Sigmoid colon (tissue), 7 donors: ENCODE results near the gene BBS12. TPM values are rescaled to one million over a fixed set of nuclear protein-coding genes. Genes with fewer than 3 reads are reported as not detected.

ENCODE experiments used
- DNase-seq: peaks from one replicate; pipeline ENCODE4 v3.0.0-alpha.2; 2019
- H3K27ac ChIP-seq, 4 donors: fragments of 200-600 bp; sonication (generic); one replicate each; pipeline ENCODE4 v1.5.1; 2016 to 2019; ENCODE audit warnings: mild to moderate bottlenecking in 1 of 4
- H3K27me3 ChIP-seq, 3 donors: fragments of 200-600 bp; sonication (generic); one replicate each; pipeline ENCODE4 v1.5.1; 2019; ENCODE audit warnings: mild to moderate bottlenecking in 1 of 3
- H3K36me3 ChIP-seq, 4 donors: fragments of 200-600 bp; sonication (generic); one replicate each; pipeline ENCODE4 v1.5.1; 2016 to 2019
- H3K4me1 ChIP-seq, 4 donors: fragments of 200-600 bp; sonication (generic); one replicate each; pipeline ENCODE4 v1.5.1; 2017 to 2019
- H3K4me3 ChIP-seq, 4 donors: fragments of 200-600 bp; sonication (generic); one replicate each; pipeline ENCODE4 v1.5.1; 2017 to 2019; ENCODE audit warnings: mild to moderate bottlenecking in 2 of 4, moderate library complexity in 1 of 4
- H3K9me3 ChIP-seq, 4 donors: fragments of 200-600 bp in 3 of 4; sonication (generic) in 3 of 4; one replicate each; pipeline versions ENCODE4 v1.5.1 to v1.6.1; 2013 to 2019
- CTCF ChIP-seq, 4 experiments: fragments of 450-650 bp in 3 of 4; fragments of 200-600 bp in 1 of 4; IDR thresholded peaks; one replicate each; pipeline ENCODE4 v1.5.1; 2016 to 2019; ENCODE audit warnings: antibody characterized with exemption in 4 of 4, mild to moderate bottlenecking in 3 of 4, moderate library complexity in 2 of 4
- EP300 ChIP-seq, 4 donors: sonication (generic); formaldehyde crosslinking; IDR thresholded peaks; one replicate each; pipeline ENCODE4 v1.6.1; 2017; ENCODE audit warnings: antibody characterized with exemption in 4 of 4
- POLR2A ChIP-seq, 2 donors: fragments of 450-650 bp; IDR thresholded peaks; one replicate each; pipeline ENCODE4 v1.6.1; 2016; ENCODE audit warnings: antibody characterized with exemption in 2 of 2, mild to moderate bottlenecking in 2 of 2, moderate library complexity in 2 of 2
- POLR2AphosphoS5 ChIP-seq, 4 donors: sonication (generic); formaldehyde crosslinking; IDR thresholded peaks; one replicate each; pipeline ENCODE4 v1.6.1; 2017; ENCODE audit warnings: antibody characterized with exemption in 4 of 4
- WGBS, 2 donors: extraction: QIAGEN DNeasy Blood & Tissue Kit; methylation state at CpG; one replicate each; pipeline ENCODE4 v1.1.7; 2013; 5-methylcytosine and 5-hydroxymethylcytosine counted together
- intact Hi-C: fragments of 100-400 bp; cut with DNase I; formaldehyde crosslinking; loops from one replicate; pipeline ENCODE4 v1.15.1; 2023
- polyA plus RNA-seq, 3 donors: library from polyadenylated mRNA; stranded (reverse); fragments of 200-250 nt; gene quantifications; one replicate each; pipeline ENCODE4 v1.2.3, GENCODE V29; 2013
- total RNA-seq, 4 donors: library from RNA; depleted of rRNA; stranded (reverse); fragments of >200 nt; gene quantifications; one replicate each; pipeline ENCODE4 v1.1.0, GENCODE V29; 2016
- donor health status: healthy with polysubstance abuse.
- donor health status: Bipolar disorder and iron deficiency.
- donor health status: healthy.

BBS12 gene
- total and polyA plus RNA-seq, 7 donors: 1.8 to 5.1 (median 3.4) TPM

- Histone ChIP-seq H3K36me3 (no peaks in the 10 kb centered on the region), H3K27me3 (no peaks in the 10 kb centered on the region), H3K9me3 (no peaks in the 10 kb centered on the region), H3K27ac (no peak overlapping the region), H3K4me1 (peaks cover 0 to 16% (median 10%) of the 10 kb centered on the region in 4 donors), H3K4me3 (no peak overlapping the region)
- no peak for DNase-seq
- TF ChIP-seq EP300 (IDR thresholded peaks at IDR 0.05) (no peak), POLR2A (IDR thresholded peaks at IDR 0.05) (no peak), POLR2AphosphoS5 (IDR thresholded peaks at IDR 0.05) (no peak), CTCF (IDR thresholded peaks at IDR 0.05) (no peak)
- intact Hi-C loops: no loop called here
Observed at GRCh38 chr4:122689972-122690371, 42.5 kb upstream of the BBS12 start.

GRCh38 chr4:122691988-122692387 lies 40.5 kb upstream of the BBS12 start:
- Histone ChIP-seq H3K36me3 (no peaks in the 10 kb centered on the region), H3K27me3 (no peaks in the 10 kb centered on the region), H3K27ac (no peak overlapping the region), H3K4me3 (no peak overlapping the region), H3K4me1 (peaks cover 0 to 16% (median 10%) of the 10 kb centered on the region in 4 donors), H3K9me3 (no peaks in the 10 kb centered on the region)
- intact Hi-C loops: no loop called here
- 79 to 91% methylated on average over 4 of the region's 4 CpGs for WGBS, 2 donors
- no peak for DNase-seq
- TF ChIP-seq CTCF (IDR thresholded peaks at IDR 0.05): no peak
- no peak for TF ChIP-seq POLR2A (IDR thresholded peaks at IDR 0.05)
- no peak for TF ChIP-seq POLR2AphosphoS5 (IDR thresholded peaks at IDR 0.05)
- TF ChIP-seq EP300 (IDR thresholded peaks at IDR 0.05): no peak

- no peak overlapping the region for H3K27ac ChIP-seq
- TF ChIP-seq CTCF (IDR thresholded peaks at IDR 0.05) (no peak), POLR2AphosphoS5 (IDR thresholded peaks at IDR 0.05) (no peak), POLR2A (IDR thresholded peaks at IDR 0.05) (no peak), EP300 (IDR thresholded peaks at IDR 0.05) (no peak)
- H3K36me3 ChIP-seq: no peaks in the 10 kb centered on the region
- WGBS, 2 donors: 64 to 72% methylated on average over 3 of the region's 3 CpGs
- intact Hi-C loops: no loop called here
- peaks cover 0 to 11% (median 5%) of the 10 kb centered on the region in 4 donors for H3K4me1 ChIP-seq
- no peak for DNase-seq
- H3K9me3 ChIP-seq: no peaks in the 10 kb centered on the region
- no peaks in the 10 kb centered on the region for H3K27me3 ChIP-seq
- no peak overlapping the region for H3K4me3 ChIP-seq
Observed at GRCh38 chr4:122692641-122693520, 39.6 kb upstream of the BBS12 start.

GRCh38 chr4:122695226-122695625 lies 37.3 kb upstream of the BBS12 start:
- H3K9me3 ChIP-seq: no peaks in the 10 kb centered on the region
- H3K36me3 ChIP-seq: no peaks in the 10 kb centered on the region
- H3K4me1 ChIP-seq: no peaks in the 10 kb centered on the region
- intact Hi-C loops: no loop called here
- WGBS, 2 donors: 80 to 82% methylated on average over 2 of the region's 2 CpGs
- no peaks in the 10 kb centered on the region for H3K27me3 ChIP-seq
- no peak for DNase-seq
- H3K4me3 ChIP-seq: no peak overlapping the region
- TF ChIP-seq CTCF (IDR thresholded peaks at IDR 0.05) (no peak), EP300 (IDR thresholded peaks at IDR 0.05) (no peak), POLR2A (IDR thresholded peaks at IDR 0.05) (no peak), POLR2AphosphoS5 (IDR thresholded peaks at IDR 0.05) (no peak)
- H3K27ac ChIP-seq: no peak overlapping the region
